CD14-positive monocyte (primary cell): ENCODE measurements around the gene FNDC5. TPM values are rescaled to one million over a fixed set of nuclear protein-coding genes. Genes with fewer than 3 reads are reported as not detected.

Source experiments
- DNase-seq, 3 donors: peaks; one replicate each; pipeline ENCODE4 v3.0.0-alpha.2; 2011 to 2022
- H2AFZ ChIP-seq: 2 replicates; pipeline ENCODE4 v1.6.0; 2012; ENCODE audit warnings: mild to moderate bottlenecking, low read depth, low read length, inconsistent platforms; ENCODE audit not compliant: insufficient read depth, poor library complexity, severe bottlenecking
- H3K27ac ChIP-seq, 2 donors: 1 replicate in 1 of 2; 2 replicates in 1 of 2; pipeline ENCODE4 v1.5.1; 2012 to 2013; ENCODE audit warnings: low read length in 2 of 2, control low read depth in 1 of 2, inconsistent platforms in 1 of 2, low read depth in 1 of 2, mild to moderate bottlenecking in 1 of 2
- H3K27me3 ChIP-seq, 2 donors: one replicate each; pipeline versions ENCODE4 v1.6.0 to v1.6.1; 2011 to 2013; ENCODE audit warnings: low read length in 2 of 2; ENCODE audit not compliant: control insufficient read depth in 2 of 2, insufficient read depth in 2 of 2
- H3K36me3 ChIP-seq, 2 donors: replicated peaks in 1 of 2; 1 replicate in 1 of 2; 2 replicates in 1 of 2; pipeline versions ENCODE4 v1.5.1 to v1.6.1; 2012 to 2013; ENCODE audit warnings: low read length in 2 of 2, control low read depth in 1 of 2, inconsistent platforms in 1 of 2, mild to moderate bottlenecking in 1 of 2; ENCODE audit not compliant: insufficient read depth in 2 of 2, control insufficient read depth in 1 of 2
- H3K4me1 ChIP-seq, 2 donors: 1 replicate in 1 of 2; 2 replicates in 1 of 2; pipeline versions ENCODE4 v1.5.1 to v1.6.1; 2012 to 2013; ENCODE audit warnings: low read length in 2 of 2, control low read depth in 1 of 2, inconsistent platforms in 1 of 2, mild to moderate bottlenecking in 1 of 2, moderate library complexity in 1 of 2; ENCODE audit not compliant: insufficient read depth in 2 of 2, control insufficient read depth in 1 of 2
- H3K4me2 ChIP-seq: replicated peaks from 2 replicates; pipeline ENCODE3; 2012; ENCODE audit warnings: low read length, moderate library complexity, mild to moderate bottlenecking; ENCODE audit not compliant: poor library complexity, severe bottlenecking; ENCODE audit errors: extremely low read depth
- H3K4me3 ChIP-seq, 3 experiments: fragments of 200-600 bp in 1 of 3; sonication (generic) in 1 of 3; replicated peaks in 1 of 3; 1 replicate in 2 of 3; 2 replicates in 1 of 3; pipeline ENCODE4 v1.5.1; 2011 to 2013; ENCODE audit warnings: low read length in 3 of 3, mild to moderate bottlenecking in 3 of 3, control low read depth in 2 of 3, low read depth in 2 of 3, inconsistent platforms in 1 of 3, moderate library complexity in 1 of 3
- H3K79me2 ChIP-seq: 2 replicates; pipeline ENCODE4 v1.6.0; 2012; ENCODE audit warnings: mild to moderate bottlenecking, control low read depth, inconsistent platforms, low read length, moderate library complexity; ENCODE audit not compliant: insufficient read depth
- H3K9ac ChIP-seq: 2 replicates; pipeline ENCODE4 v1.6.0; 2017; ENCODE audit warnings: low read length, mild to moderate bottlenecking; ENCODE audit not compliant: insufficient read depth, poor library complexity, severe bottlenecking
- H3K9me3 ChIP-seq, 2 donors: replicated peaks in 1 of 2; 1 replicate in 1 of 2; 2 replicates in 1 of 2; pipeline versions ENCODE4 v1.5.1 to v1.6.1; 2012 to 2013; ENCODE audit warnings: low read length in 2 of 2, control low read depth in 1 of 2; ENCODE audit not compliant: control insufficient read depth in 1 of 2, insufficient read depth in 1 of 2
- H4K20me1 ChIP-seq: 2 replicates; pipeline ENCODE4 v1.6.0; 2012; ENCODE audit warnings: mild to moderate bottlenecking, low read length, control low read depth, moderate library complexity; ENCODE audit not compliant: insufficient read depth
- H3K27ac Mint-ChIP-seq, 7 donors: one replicate each; pipeline ENCODE4 v1.8.0; 2020; ENCODE audit warnings: mild to moderate bottlenecking in 7 of 7, mixed read lengths in 7 of 7, moderate library complexity in 6 of 7, inconsistent platforms in 2 of 7
- H3K27me3 Mint-ChIP-seq, 3 donors: one replicate each; pipeline ENCODE4 v1.8.0; 2021 to 2022; ENCODE audit warnings: low read depth in 3 of 3, mild to moderate bottlenecking in 3 of 3, mixed read lengths in 3 of 3, moderate library complexity in 3 of 3, inconsistent platforms in 1 of 3
- H3K36me3 Mint-ChIP-seq, 2 donors: one replicate each; pipeline ENCODE4 v1.8.0; 2020; ENCODE audit warnings: mixed read lengths in 2 of 2, inconsistent platforms in 1 of 2, mild to moderate bottlenecking in 1 of 2
- H3K4me1 Mint-ChIP-seq: one replicate; pipeline ENCODE4 v1.8.0; 2020; ENCODE audit warnings: mild to moderate bottlenecking, mixed read lengths
- H3K4me3 Mint-ChIP-seq, 2 donors: one replicate each; pipeline ENCODE4 v1.8.0; 2020; ENCODE audit warnings: mild to moderate bottlenecking in 2 of 2, mixed read lengths in 2 of 2, moderate library complexity in 1 of 2
- H3K9me3 Mint-ChIP-seq, 7 donors: one replicate each; pipeline ENCODE4 v1.8.0; 2020 to 2022; ENCODE audit warnings: mixed read lengths in 7 of 7, mild to moderate bottlenecking in 6 of 7, moderate library complexity in 6 of 7, inconsistent platforms in 2 of 7
- WGBS: methylation state at CpG from one replicate; pipeline ENCODE4 v1.1.5; 2013; ENCODE audit warnings: missing lambda C conversion rate; ENCODE audit not compliant: insufficient coverage; 5-methylcytosine and 5-hydroxymethylcytosine counted together
- intact Hi-C, 2 donors: fragments of 100-400 bp; cut with micrococcal nuclease; formaldehyde crosslinking; loops; one replicate each; pipeline versions ENCODE4 v1.15.0 to v1.15.1; 2023
- polyA plus RNA-seq, 3 donors: library from polyadenylated mRNA; depleted of rRNA in 1 of 3; unstranded in 2 of 3; stranded (reverse) in 1 of 3; fragments of 300-500 nt in 2 of 3; fragments of >200 nt in 1 of 3; fragmentation: Illumina TruSeq in 2 of 3; gene quantifications; 1 replicate in 2 of 3; 2 replicates in 1 of 3; pipeline ENCODE4 v1.2.3, GENCODE V29; 2012 to 2021
- TF ChIP-seq, protein P1 (sequence below): fragments of 200-600 bp; IDR thresholded peaks from one replicate; pipeline ENCODE4 v1.8.0; 2022; ENCODE audit warnings: antibody characterized with exemption, mild to moderate bottlenecking

FNDC5 gene
- polyA plus RNA-seq, 3 donors = not detected

DNA sequence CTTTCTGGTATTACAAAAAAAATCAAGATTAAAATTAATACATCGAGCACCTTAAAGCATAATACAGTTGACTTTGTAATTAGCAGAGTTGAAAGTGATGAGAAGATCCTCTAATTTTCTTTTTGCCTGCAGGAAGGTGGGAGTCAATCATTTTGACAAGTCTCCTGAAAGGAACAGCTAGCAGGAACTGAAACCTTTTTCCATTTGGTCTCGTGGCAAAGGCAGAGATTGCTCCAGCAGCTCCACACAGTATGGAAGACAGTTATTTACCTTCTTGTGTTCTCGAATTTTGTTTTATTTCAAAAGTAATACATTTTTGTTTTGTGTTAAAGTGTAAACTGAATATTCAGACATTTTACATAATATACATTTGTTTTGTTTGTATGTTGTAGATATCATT is 45.5 kb downstream of the FNDC5 start:
- Mint-ChIP-seq H3K36me3 (peaks cover 40 to 48% of the 10 kb centered on the region in 2 donors), H3K4me3 (no peak overlapping the region), H3K27ac (no peak overlapping the region), H3K9me3 (no peaks in the 10 kb centered on the region), H3K27me3 (peaks cover 0 to 1% (median 0%) of the 10 kb centered on the region in 3 donors), H3K4me1 (peaks cover 8% of the 10 kb centered on the region)
- TF ChIP-seq, protein P1, sequence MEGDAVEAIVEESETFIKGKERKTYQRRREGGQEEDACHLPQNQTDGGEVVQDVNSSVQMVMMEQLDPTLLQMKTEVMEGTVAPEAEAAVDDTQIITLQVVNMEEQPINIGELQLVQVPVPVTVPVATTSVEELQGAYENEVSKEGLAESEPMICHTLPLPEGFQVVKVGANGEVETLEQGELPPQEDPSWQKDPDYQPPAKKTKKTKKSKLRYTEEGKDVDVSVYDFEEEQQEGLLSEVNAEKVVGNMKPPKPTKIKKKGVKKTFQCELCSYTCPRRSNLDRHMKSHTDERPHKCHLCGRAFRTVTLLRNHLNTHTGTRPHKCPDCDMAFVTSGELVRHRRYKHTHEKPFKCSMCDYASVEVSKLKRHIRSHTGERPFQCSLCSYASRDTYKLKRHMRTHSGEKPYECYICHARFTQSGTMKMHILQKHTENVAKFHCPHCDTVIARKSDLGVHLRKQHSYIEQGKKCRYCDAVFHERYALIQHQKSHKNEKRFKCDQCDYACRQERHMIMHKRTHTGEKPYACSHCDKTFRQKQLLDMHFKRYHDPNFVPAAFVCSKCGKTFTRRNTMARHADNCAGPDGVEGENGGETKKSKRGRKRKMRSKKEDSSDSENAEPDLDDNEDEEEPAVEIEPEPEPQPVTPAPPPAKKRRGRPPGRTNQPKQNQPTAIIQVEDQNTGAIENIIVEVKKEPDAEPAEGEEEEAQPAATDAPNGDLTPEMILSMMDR = no peak
- Histone ChIP-seq H2AFZ (no peak overlapping the region), H3K27me3 (no peaks in the 10 kb centered on the region), H3K9me3 (no peaks in the 10 kb centered on the region), H3K4me1 (peaks cover 0 to 2% of the 10 kb centered on the region in 2 donors), H3K27ac (no peak overlapping the region), H3K4me3 (no peak overlapping the region), H3K9ac (no peak overlapping the region), H4K20me1 (no peaks in the 10 kb centered on the region), H3K36me3 (peaks cover 45 to 52% of the 10 kb centered on the region in 2 donors), H3K79me2 (peaks cover 32% of the 10 kb centered on the region), H3K4me2 (no peak overlapping the region)
- no peak for DNase-seq
- 0% methylated on average over 1 of the region's 3 CpGs for WGBS
- intact Hi-C loops = no loop called here

DNA sequence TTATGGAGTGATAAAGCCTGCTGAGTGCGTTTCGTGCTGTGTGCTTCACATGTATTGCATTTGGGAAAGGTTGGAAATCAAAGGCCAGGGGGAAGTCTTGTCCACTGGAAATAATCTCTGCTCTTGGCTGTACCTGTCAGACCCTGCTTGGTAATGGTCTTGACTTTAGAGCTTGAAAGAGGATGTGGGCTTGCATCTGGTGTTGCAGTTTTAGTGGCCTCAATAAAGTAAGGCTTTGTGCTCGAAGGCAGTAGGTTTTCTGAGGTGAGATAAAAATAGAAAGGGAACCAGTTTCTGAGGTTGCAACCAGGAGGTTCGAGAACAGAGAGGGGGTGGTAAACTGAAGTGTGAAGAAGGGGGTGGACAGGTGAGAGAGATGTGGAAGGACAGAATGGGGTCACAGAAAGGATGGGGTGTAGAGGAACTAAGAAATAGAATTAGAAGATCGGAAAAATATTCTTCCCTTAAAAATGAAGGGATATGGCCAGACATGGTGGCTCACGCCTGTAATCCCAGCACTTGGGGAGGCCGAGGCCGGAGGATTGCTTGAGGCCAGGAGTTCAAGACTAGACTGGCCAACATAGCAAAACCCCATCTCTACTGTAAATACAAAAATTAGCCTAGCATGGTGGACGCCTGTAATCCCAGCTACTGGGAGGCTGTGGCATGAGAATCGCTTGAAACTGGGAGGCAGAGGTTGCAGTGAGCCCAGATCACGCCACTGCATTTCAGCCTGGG is 51.7 kb downstream of the FNDC5 start:
- no peak for DNase-seq
- peak overlapping the region; percentile 96 for H3K4me2 ChIP-seq
- Mint-ChIP-seq H3K4me3 (peak overlapping the region; percentile 92 to 99), H3K9me3 (no peaks in the 10 kb centered on the region), H3K27me3 (peaks cover 0 to 2% (median 1%) of the 10 kb centered on the region in 3 donors), H3K27ac (peak overlapping the region in 6 of 7 donors; percentile 21 to 98 (median 94)), H3K4me1 (peaks cover 42% of the 10 kb centered on the region), H3K36me3 (peaks cover 2 to 6% of the 10 kb centered on the region in 2 donors)
- H3K9me3 ChIP-seq = no peaks in the 10 kb centered on the region
- peak overlapping the region in 1 of 3 experiments; percentile 97 for H3K4me3 ChIP-seq
- peaks cover 30 to 44% of the 10 kb centered on the region in 2 donors for H3K4me1 ChIP-seq
- 34% methylated on average over 5 of the region's 11 CpGs for WGBS
- peak overlapping the region; percentile 98 for H2AFZ ChIP-seq
- H3K9ac ChIP-seq = no peak overlapping the region
- H3K36me3 ChIP-seq = no peaks in the 10 kb centered on the region
- peaks cover 2% of the 10 kb centered on the region for H4K20me1 ChIP-seq
- TF ChIP-seq, protein P1 = no peak
- intact Hi-C loops = loop anchor here (5.0 kb wide), 3 partner anchors 162 to 427 kb away; partner anchors contain the start of genes BSDC1 (in 1 of the 2), RBBP4 (in 1 of the 2) and ZBTB8OS (in 1 of the 2)
- H3K27me3 ChIP-seq = no peaks in the 10 kb centered on the region
- H3K79me2 ChIP-seq = peaks cover 91% of the 10 kb centered on the region
- peak overlapping the region in 1 of 2 donors; percentile 85 for H3K27ac ChIP-seq
